GM18867 (cell line): ENCODE measurements around the gene TNK1.

Source experiments
- ATAC-seq: cut with Tn5 transposase; IDR thresholded peaks from one replicate; pipeline ENCODE4 v1.9.1; 2021; ENCODE audit warnings: mild to moderate bottlenecking, moderate library complexity; ENCODE audit not compliant: unreplicated experiment

The TNK1 gene

DNA sequence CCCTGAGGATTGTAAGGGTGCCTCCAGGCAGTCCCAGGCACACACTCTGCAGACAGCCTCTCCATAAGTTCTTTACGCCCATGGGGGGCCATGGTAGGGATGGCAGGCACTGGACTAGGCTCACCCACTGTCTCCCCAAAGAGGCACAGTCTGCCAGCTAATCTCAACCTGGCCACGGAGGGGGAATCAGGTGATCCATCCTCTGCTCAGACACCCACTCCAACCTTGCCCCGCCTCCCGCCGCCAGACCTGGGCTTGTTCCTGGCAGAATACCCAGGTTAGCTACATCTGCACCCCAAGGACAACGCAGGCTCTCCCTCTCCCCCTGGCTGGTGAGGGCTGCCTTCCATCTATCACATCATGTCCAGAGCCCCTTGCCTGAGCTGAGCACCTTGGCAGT, 28.0 kb downstream of the TNK1 start:
- no peak for ATAC-seq

GRCh38 chr17:7409716-7410115, 28.8 kb downstream of the TNK1 start:
- no peak for ATAC-seq

DNA sequence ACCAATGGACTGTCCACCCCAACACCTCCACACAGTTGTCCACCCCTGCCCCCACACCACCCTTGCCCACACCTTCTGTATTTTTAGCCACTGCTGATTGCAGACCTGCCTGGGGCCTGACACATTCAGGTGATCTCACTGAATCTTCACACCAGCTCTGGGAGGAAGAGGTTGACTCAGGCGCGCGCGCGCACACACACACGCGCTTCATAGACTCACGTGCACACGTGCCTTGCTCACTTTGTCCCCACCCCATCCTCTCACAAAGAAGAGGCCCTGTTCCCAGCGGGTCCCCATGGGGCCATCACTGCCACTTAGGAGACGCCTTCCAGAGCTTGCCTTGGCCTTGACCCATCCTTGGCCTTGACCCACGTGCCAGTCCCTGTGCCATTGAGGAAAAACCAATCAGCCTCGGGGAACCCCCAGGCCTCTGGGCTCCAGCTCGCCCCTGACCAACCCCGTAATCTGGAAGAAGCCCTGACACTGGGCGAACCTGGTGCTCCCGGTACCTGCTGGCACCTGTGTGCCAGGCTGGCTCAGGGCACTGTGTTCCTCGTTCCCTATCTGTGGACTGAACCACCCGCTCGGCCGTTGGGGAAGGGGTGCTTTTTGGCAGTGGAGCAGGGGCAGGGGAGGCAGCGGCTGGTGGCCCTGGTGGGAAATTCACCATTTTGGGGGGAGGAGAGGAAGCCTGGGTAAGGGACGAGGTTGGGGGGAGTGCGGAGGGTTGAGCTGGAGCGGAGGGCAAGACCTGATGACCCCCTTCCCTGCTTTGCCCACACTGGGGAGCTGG, 29.9 kb downstream of the TNK1 start:
- ATAC-seq: no peak

- ATAC-seq: no peak
These were observed 30.5 kb downstream of the TNK1 start for GRCh38 chr17:7411427-7411750.

DNA sequence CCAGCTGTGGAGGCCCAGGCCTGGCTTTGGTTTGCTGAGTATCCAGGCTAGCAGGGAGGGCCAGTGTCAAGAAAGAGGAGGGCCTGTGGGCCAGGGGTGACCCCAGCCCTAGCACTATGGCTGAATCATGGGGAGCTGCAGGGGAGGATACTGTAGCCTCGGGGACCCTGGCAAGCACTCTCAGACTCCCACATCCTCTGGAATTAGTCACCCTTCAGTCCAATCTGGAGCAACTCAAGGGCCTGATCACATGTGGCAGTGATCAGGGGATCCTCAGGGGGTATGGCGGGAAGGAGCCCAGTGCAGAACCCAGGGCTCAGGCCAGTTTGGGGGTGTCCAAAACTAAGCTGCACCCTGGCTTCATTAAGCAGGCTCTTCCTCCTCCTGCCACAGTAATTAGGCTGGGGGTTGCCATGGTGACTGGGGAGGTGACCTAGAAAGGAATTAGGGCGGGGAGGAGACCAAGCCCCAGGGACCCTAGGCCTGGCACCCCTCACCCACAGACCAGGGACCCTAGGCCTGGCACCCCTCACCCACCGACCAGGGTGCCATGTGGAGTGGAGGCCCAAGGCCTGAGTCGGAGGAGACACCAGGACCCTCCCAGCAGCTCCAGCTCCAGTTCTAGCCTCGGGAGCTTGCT, 32.6 kb downstream of the TNK1 start:
- ATAC-seq: no peak

DNA sequence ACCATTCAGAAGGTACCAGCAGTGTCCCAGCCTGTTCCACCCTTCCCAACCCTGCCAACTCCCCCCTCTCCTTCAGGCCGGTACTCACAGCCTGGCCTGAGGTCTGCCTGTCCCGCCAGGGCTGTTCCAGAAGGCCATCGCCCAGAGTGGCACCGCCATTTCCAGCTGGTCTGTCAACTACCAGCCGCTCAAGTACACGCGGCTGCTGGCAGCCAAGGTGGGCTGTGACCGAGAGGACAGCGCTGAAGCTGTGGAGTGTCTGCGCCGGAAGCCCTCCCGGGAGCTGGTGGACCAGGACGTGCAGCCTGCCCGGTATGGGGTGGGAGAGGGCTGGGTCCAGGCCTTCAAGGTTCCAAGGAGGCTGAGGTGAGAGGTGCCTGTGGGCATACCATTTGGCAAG, 33.9 kb downstream of the TNK1 start:
- ATAC-seq: no peak

GRCh38 chr17:7415784-7416183, 34.9 kb downstream of the TNK1 start:
- no peak for ATAC-seq

- ATAC-seq: no peak
These were observed 35.4 kb downstream of the TNK1 start for GRCh38 chr17:7416323-7416722.

DNA sequence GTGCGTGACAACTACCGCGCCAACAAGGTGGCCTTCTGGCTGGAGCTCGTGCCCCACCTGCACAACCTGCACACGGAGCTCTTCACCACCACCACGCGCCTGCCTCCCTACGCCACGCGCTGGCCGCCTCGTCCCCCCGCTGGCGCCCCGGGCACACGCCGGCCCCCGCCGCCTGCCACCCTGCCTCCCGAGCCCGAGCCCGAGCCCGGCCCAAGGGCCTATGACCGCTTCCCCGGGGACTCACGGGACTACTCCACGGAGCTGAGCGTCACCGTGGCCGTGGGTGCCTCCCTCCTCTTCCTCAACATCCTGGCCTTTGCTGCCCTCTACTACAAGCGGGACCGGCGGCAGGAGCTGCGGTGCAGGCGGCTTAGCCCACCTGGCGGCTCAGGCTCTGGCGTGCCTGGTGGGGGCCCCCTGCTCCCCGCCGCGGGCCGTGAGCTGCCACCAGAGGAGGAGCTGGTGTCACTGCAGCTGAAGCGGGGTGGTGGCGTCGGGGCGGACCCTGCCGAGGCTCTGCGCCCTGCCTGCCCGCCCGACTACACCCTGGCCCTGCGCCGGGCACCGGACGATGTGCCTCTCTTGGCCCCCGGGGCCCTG, 36.3 kb downstream of the TNK1 start:
- no peak for ATAC-seq

- ATAC-seq: no peak
These were observed 37.7 kb downstream of the TNK1 start for GRCh38 chr17:7418472-7419152.

GRCh38 chr17:7419819-7420610, 39.1 kb downstream of the TNK1 start, which contains the start of gene SPEM1:
Gene SPEM1, plus strand, starts transcription at chr17:7420324. Its CDS starts 61 bp downstream, at chr17:7420385.
- ATAC-seq: no peak

DNA sequence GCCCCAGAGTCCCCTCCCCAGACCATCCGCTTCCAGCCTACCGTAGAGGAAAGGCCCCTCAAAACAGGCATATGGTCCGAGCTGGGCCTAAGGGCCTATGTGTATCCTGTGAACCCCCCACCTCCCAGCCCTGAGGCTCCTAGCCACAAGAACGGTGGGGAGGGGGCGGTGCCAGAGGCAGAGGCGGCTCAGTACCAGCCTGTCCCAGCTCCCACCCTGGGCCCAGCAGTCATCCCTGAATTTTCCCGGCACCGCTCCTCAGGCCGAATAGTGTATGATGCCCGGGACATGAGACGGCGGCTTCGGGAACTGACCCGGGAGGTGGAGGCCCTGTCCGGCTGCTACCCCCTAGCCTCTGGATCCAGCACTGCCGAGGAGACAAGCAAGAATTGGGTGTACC, 40.3 kb downstream of the TNK1 start:
- no peak for ATAC-seq

DNA sequence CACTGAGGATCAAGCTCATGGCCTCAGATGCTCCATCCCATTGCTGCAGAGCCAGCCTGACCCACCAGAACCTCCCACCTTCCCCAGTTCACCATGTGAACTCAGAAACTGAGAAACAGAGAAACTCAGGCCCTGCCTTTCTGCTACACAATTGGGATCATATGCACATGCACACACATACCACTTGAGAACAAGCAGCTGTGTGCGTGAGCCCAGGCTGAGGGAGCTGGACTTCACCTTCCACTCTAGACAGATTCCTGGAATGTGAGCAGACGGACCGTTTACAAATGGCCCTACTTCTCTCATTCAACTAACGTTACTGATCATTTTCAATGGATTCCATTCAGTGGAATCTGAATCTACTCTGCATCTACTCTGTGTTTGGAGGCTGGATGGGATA, 42.8 kb downstream of the TNK1 start:
- ATAC-seq: no peak

DNA sequence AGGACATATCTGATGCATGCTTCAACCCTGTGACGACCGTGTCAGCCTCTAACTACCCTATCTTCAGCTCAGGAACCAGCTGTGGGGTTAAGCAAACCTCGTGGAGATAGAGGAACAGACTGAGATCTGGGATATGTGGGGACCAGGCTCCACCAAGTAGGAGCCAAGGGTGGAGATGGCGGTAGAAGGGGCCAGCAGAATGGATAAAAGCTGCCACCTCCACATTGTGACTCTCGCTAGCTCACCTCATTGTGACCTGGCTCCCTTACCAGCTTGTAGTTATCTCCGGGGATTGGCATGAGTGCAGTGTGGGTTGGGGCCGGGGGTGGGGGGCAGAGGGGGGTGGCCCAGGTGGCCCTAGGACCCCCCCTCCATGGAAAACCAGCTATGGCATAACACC, 44.4 kb downstream of the TNK1 start, which contains the start of gene SPEM2:
Gene SPEM2 (plus strand): TSS at position 301 of the 400 bp plus-strand sequence. CDS start 73 bp downstream, at position 374.
- no peak for ATAC-seq

GRCh38 chr17:7425756-7426155, 44.9 kb downstream of the TNK1 start:
- ATAC-seq: no peak

- no peak for ATAC-seq
These were observed 45.4 kb downstream of the TNK1 start for GRCh38 chr17:7426203-7426863.

GRCh38 chr17:7426896-7427489, 46.1 kb downstream of the TNK1 start:
- no peak for ATAC-seq

GRCh38 chr17:7427549-7427948, 46.7 kb downstream of the TNK1 start:
- ATAC-seq: no peak

DNA sequence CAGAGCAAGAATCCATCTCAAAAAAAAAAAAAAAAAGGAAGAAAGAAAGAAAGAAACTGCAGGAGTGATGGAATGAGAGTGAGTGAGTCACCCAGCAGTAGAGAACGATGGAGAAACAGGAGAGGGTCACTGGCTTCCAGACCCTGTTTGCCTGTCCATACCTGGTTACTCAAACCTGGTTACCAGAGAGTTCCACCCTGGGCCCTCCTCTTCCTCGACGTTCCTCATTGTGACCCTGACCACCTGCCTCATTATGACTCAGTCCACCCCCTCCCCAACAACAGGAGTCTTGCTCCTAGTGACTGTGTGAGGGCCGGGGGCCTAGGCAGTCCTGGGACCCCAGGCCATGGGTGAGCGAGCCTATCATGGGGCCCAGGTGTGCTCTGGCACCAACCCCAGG, 47.7 kb downstream of the TNK1 start, which contains the start of gene SPEM3:
Gene SPEM3 (plus strand): TSS at position 301 of the 400 bp plus-strand sequence. CDS start 46 bp downstream, at position 347.
- no peak for ATAC-seq

DNA sequence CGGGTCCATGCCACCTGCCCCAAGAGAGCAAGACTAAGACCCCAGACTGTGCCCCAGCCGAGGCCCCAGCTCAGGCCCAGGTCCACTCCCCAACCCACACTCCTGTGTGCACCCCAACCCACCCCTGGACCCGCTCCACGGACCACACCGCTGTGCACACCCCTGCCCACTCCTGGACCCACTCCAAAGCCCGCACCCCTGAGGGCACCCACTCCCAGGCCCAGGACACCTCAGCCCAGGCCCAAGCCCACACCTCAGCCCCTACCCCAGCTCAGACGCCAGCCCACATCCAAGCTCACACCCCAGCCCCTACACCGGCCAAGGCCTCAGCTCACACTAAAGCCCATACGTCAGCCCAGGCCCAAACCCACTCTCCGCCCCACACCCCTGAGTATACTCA, 48.8 kb downstream of the TNK1 start:
- ATAC-seq: no peak
